Loucy (cell line): Measurements from ENCODE around the gene SALL2.

ENCODE experiments used
- H2AFZ ChIP-seq: fragments of 200-600 bp; sonication (generic); 2 replicates; pipeline ENCODE4 v1.6.0; 2016; ENCODE audit warnings: antibody characterized with exemption, mild to moderate bottlenecking, low read length, moderate library complexity
- H3F3A ChIP-seq: fragments of 200-600 bp; 2 replicates; pipeline ENCODE4 v1.6.0; 2016; ENCODE audit warnings: antibody characterized with exemption, low read depth, mild to moderate bottlenecking
- H3K27me3 ChIP-seq: fragments of 200-600 bp; sonication (generic); 2 replicates; pipeline ENCODE4 v1.6.1; 2014; ENCODE audit warnings: low read length, mild to moderate bottlenecking; ENCODE audit not compliant: insufficient read depth, poor library complexity, severe bottlenecking
- H3K36me3 ChIP-seq: fragments of 200-600 bp; sonication (generic); 2 replicates; pipeline ENCODE4 v1.6.1; 2016; ENCODE audit warnings: low read length; ENCODE audit not compliant: insufficient read depth
- H3K4me1 ChIP-seq: fragments of 200-600 bp; sonication (generic); 2 replicates; pipeline ENCODE4 v1.5.1; 2014; ENCODE audit warnings: low read length, mild to moderate bottlenecking; ENCODE audit not compliant: insufficient read depth, poor library complexity, severe bottlenecking
- H3K4me2 ChIP-seq: fragments of 200-600 bp; sonication (generic); 2 replicates; pipeline ENCODE4 v1.6.0; 2014; ENCODE audit warnings: antibody characterized with exemption, low read length, low read depth, mild to moderate bottlenecking; ENCODE audit not compliant: poor library complexity, severe bottlenecking
- H3K4me3 ChIP-seq: fragments of 200-600 bp; sonication (generic); 2 replicates; pipeline ENCODE4 v1.5.1; 2014; ENCODE audit warnings: low read length, mild to moderate bottlenecking, mixed read lengths; ENCODE audit not compliant: poor library complexity, severe bottlenecking
- H3K79me2 ChIP-seq: fragments of 200-600 bp; sonication (generic); 2 replicates; pipeline ENCODE4 v1.6.1; 2014; ENCODE audit warnings: low read length; ENCODE audit not compliant: insufficient read depth
- H3K9ac ChIP-seq: fragments of 200-600 bp; sonication (generic); 2 replicates; pipeline ENCODE4 v1.6.0; 2014; ENCODE audit warnings: mild to moderate bottlenecking, low read depth, low read length, moderate library complexity; ENCODE audit not compliant: poor library complexity, severe bottlenecking
- H3K9me2 ChIP-seq: fragments of 200-600 bp; sonication (generic); replicated peaks from 2 replicates; pipeline ENCODE4 v1.6.1; 2016; ENCODE audit warnings: low read depth, low read length, mixed read lengths
- H3K9me3 ChIP-seq: fragments of 200-600 bp; sonication (generic); 2 replicates; pipeline ENCODE4 v1.6.1; 2014; ENCODE audit warnings: mild to moderate bottlenecking, antibody characterized with exemption, low read length, low read depth; ENCODE audit not compliant: insufficient read depth
- H4K20me1 ChIP-seq: fragments of 200-600 bp; sonication (generic); 2 replicates; pipeline ENCODE4 v1.6.0; 2014; ENCODE audit warnings: antibody characterized with exemption, low read length, mild to moderate bottlenecking; ENCODE audit not compliant: insufficient read depth, poor library complexity, severe bottlenecking
- CTCF ChIP-seq: fragments of 200-600 bp; sonication (generic); conservative IDR thresholded peaks from 2 replicates; pipeline ENCODE4 v1.5.1; 2014; ENCODE audit warnings: mild to moderate bottlenecking, antibody characterized with exemption, low read length
- EZH2phosphoT487 ChIP-seq: fragments of 200-600 bp; IDR thresholded peaks from 2 replicates; pipeline ENCODE4 v1.6.1; 2018; ENCODE audit warnings: antibody characterized with exemption, mild to moderate bottlenecking, moderate library complexity, borderline replicate concordance

Gene SALL2

GRCh38 chr14:21533294-21533693, 7.1 kb upstream of the SALL2 start:
- Histone ChIP-seq H3K36me3 (no peaks in the 10 kb centered on the region), H3K4me1 (no peaks in the 10 kb centered on the region), H3K9ac (no peak overlapping the region), H3K27me3 (peaks cover 9% of the 10 kb centered on the region), H4K20me1 (no peaks in the 10 kb centered on the region), H3K4me2 (no peak overlapping the region), H3K9me3 (no peaks in the 10 kb centered on the region), H3K4me3 (no peak overlapping the region), H3K79me2 (no peaks in the 10 kb centered on the region), H2AFZ (no peak overlapping the region), H3F3A (no peaks in the 10 kb centered on the region), H3K9me2 (no peaks in the 10 kb centered on the region)
- TF ChIP-seq EZH2phosphoT487: no peak
- no peak for TF ChIP-seq CTCF

GRCh38 chr14:21529515-21529914, 3.4 kb upstream of the SALL2 start:
- Histone ChIP-seq H3F3A (no peaks in the 10 kb centered on the region), H3K4me1 (peaks cover 13% of the 10 kb centered on the region), H2AFZ (no peak overlapping the region), H3K9ac (no peak overlapping the region), H3K36me3 (no peaks in the 10 kb centered on the region), H3K4me2 (no peak overlapping the region), H3K9me2 (no peaks in the 10 kb centered on the region), H3K9me3 (no peaks in the 10 kb centered on the region), H4K20me1 (no peaks in the 10 kb centered on the region), H3K4me3 (no peak overlapping the region), H3K79me2 (no peaks in the 10 kb centered on the region), H3K27me3 (no peaks in the 10 kb centered on the region)
- TF ChIP-seq EZH2phosphoT487 (no peak), CTCF (no peak)

GRCh38 chr14:21528381-21529348, 2.5 kb upstream of the SALL2 start:
- H3K36me3 ChIP-seq: no peaks in the 10 kb centered on the region
- no peak overlapping the region for H3K4me2 ChIP-seq
- no peaks in the 10 kb centered on the region for H3K9me2 ChIP-seq
- peaks cover 13% of the 10 kb centered on the region for H3K4me1 ChIP-seq
- peak overlapping the region; percentile 4; the same call in 1 of the 2 replicates for H2AFZ ChIP-seq
- TF ChIP-seq EZH2phosphoT487: no peak
- no peak for TF ChIP-seq CTCF
- H3K79me2 ChIP-seq: no peaks in the 10 kb centered on the region
- H3K9me3 ChIP-seq: no peaks in the 10 kb centered on the region
- no peaks in the 10 kb centered on the region for H3K27me3 ChIP-seq
- no peaks in the 10 kb centered on the region for H4K20me1 ChIP-seq
- no peak overlapping the region for H3K9ac ChIP-seq
- no peaks in the 10 kb centered on the region for H3F3A ChIP-seq
- H3K4me3 ChIP-seq: no peak overlapping the region
